HepG2 (cell line): Measurements from ENCODE around the gene CTDNEP1. TPM values are rescaled to one million over a fixed set of nuclear protein-coding genes. Genes with fewer than 3 reads are reported as not detected.
A peak's percentile ranks its signal among the peaks of the same experiment; 100 is the strongest.

Experiments used
- ATAC-seq: fragments of 200-7000 bp; cut with Tn5 transposase; 3 replicates; pipeline ENCODE4 v1.9.1; 2020; ENCODE audit warnings: mild to moderate bottlenecking, moderate library complexity
- BruUV-seq: library from RNA; stranded (reverse); fragments of 400-500 nt; replicated peaks from 2 replicates; lab custom pipeline; 2021; lab: Mats Ljungman, UMichigan
- CTCF ChIA-PET: fragments of 300-600 bp; formaldehyde crosslinking; extraction: SDS; loops from one replicate; lab custom pipeline; 2021; ENCODE audit warnings: low total read pairs, inconsistent platforms, low intra/inter-chr PET ratio; lab: Yijun Ruan, JAX
- POLR2A ChIA-PET: fragments of 350-600 bp; sonication (Branson Sonifier 250); formaldehyde crosslinking; loops from one replicate; lab custom pipeline; 2020; ENCODE audit warnings: antibody characterized with exemption, inconsistent platforms; lab: Yijun Ruan, JAX
- DNase-seq: peaks from one replicate; pipeline ENCODE4 v3.0.0-alpha.2; 2015; ENCODE audit warnings: low spot score
- FAIRE-seq: peaks from 3 replicates; lab custom pipeline; 2011; peaks lifted over from hg19 to GRCh38; lab: Jason Lieb, UNC
- H2AFZ ChIP-seq: one replicate; pipeline ENCODE4 v1.6.1; 2011; ENCODE audit warnings: low read length, inconsistent platforms
- H3K27ac ChIP-seq: fragments of 300-600 bp; 3 replicates; pipeline ENCODE4 v1.8.0; 2011; ENCODE audit warnings: mixed run types, mild to moderate bottlenecking, mixed read lengths, low read length, inconsistent platforms; ENCODE audit not compliant: insufficient read depth; ENCODE audit errors: extremely low read length
- H3K27me3 ChIP-seq, 2 experiments: fragments of 200-600 bp in 1 of 2; 2 replicates in 1 of 2; 3 replicates in 1 of 2; pipeline versions ENCODE4 v1.6.0 to v1.8.0; 2011; ENCODE audit warnings: low read length in 2 of 2, mild to moderate bottlenecking in 2 of 2, moderate library complexity in 2 of 2, inconsistent platforms in 1 of 2; ENCODE audit not compliant: insufficient read depth in 2 of 2, control insufficient read depth in 1 of 2
- H3K36me3 ChIP-seq, 2 experiments: fragments of 200-600 bp in 1 of 2; replicated peaks in 1 of 2; 2 replicates in 1 of 2; 3 replicates in 1 of 2; pipeline versions ENCODE4 v1.5.1 to v1.8.0; 2011; ENCODE audit warnings: low read length in 2 of 2, inconsistent platforms in 1 of 2; ENCODE audit not compliant: insufficient read depth in 2 of 2, control insufficient read depth in 1 of 2
- H3K4me1 ChIP-seq: 2 replicates; pipeline ENCODE4 v1.5.1; 2012; ENCODE audit warnings: low read length, inconsistent platforms; ENCODE audit not compliant: insufficient read depth
- H3K4me2 ChIP-seq: 2 replicates; pipeline ENCODE4 v1.6.0; 2011; ENCODE audit warnings: low read depth, low read length, inconsistent platforms
- H3K4me3 ChIP-seq, 3 experiments: fragments of 200-600 bp in 1 of 3; sonication (generic), shearing (Covaris generic) in 1 of 3; replicated peaks in 1 of 3; 2 replicates each; pipeline ENCODE4 v1.5.1; 2011 to 2016; ENCODE audit warnings: low read length in 3 of 3, inconsistent platforms in 2 of 3, low read depth in 2 of 3, mild to moderate bottlenecking in 2 of 3, control low read depth in 1 of 3, mixed read lengths in 1 of 3; ENCODE audit not compliant: insufficient read depth in 1 of 3
- H3K79me2 ChIP-seq: one replicate; pipeline ENCODE4 v1.6.1; 2011; ENCODE audit warnings: low read length, inconsistent platforms; ENCODE audit not compliant: insufficient read depth
- H3K9ac ChIP-seq: 2 replicates; pipeline ENCODE4 v1.6.0; 2011; ENCODE audit warnings: mild to moderate bottlenecking, low read depth, low read length, inconsistent platforms; ENCODE audit not compliant: insufficient read depth
- H3K9me3 ChIP-seq: 2 replicates; pipeline ENCODE4 v1.5.1; 2012; ENCODE audit warnings: mild to moderate bottlenecking, low read length
- H4K20me1 ChIP-seq: 2 replicates; pipeline ENCODE4 v1.6.0; 2011; ENCODE audit warnings: inconsistent platforms, mild to moderate bottlenecking, low read length, moderate library complexity; ENCODE audit not compliant: insufficient read depth
- AGO1 ChIP-seq: fragments of 200-400 bp; formaldehyde crosslinking; IDR thresholded peaks from 2 replicates; pipeline ENCODE4 v1.6.1; 2017; ENCODE audit warnings: mild to moderate bottlenecking, low read depth, low read length, moderate library complexity; ENCODE audit not compliant: poor library complexity, severe bottlenecking
- ATF1 ChIP-seq: IDR thresholded peaks from 2 replicates; pipeline ENCODE4 v1.6.1; 2016; ENCODE audit warnings: mild to moderate bottlenecking, control low read depth
- CAMTA2 ChIP-seq: sonication (generic); formaldehyde crosslinking; IDR thresholded peaks from 2 replicates; pipeline ENCODE4 v1.4.0; 2020; ENCODE audit warnings: mild to moderate bottlenecking, missing genetic modification reagents, borderline replicate concordance
- HNRNPL ChIP-seq: fragments of 200-400 bp; formaldehyde crosslinking; IDR thresholded peaks from 2 replicates; pipeline ENCODE4 v1.6.1; 2017; ENCODE audit warnings: mild to moderate bottlenecking, low read depth, low read length
- MAZ ChIP-seq, 2 experiments: sonication (generic) in 1 of 2; formaldehyde crosslinking in 1 of 2; IDR thresholded peaks; 2 replicates each; pipeline versions ENCODE4 v1.5.0 to v1.6.1; 2012 to 2020; ENCODE audit warnings: low read depth in 2 of 2, mild to moderate bottlenecking in 2 of 2, borderline replicate concordance in 1 of 2, improper control_type of control experiment in 1 of 2, low read length in 1 of 2, missing genetic modification reagents in 1 of 2, moderate library complexity in 1 of 2
- MED1 ChIP-seq: sonication (generic); formaldehyde crosslinking; IDR thresholded peaks from 2 replicates; pipeline ENCODE4 v1.4.0; 2020; ENCODE audit warnings: missing genetic modification reagents
- MIER3 ChIP-seq: IDR thresholded peaks from 2 replicates; pipeline ENCODE4 v1.6.1; 2016; ENCODE audit warnings: missing compliant biosample characterization, borderline replicate concordance
- POLR2A ChIP-seq, 2 experiments: IDR thresholded peaks; 2 replicates each; pipeline ENCODE4 v1.6.1; 2011; ENCODE audit warnings: low read depth in 2 of 2, low read length in 2 of 2, mild to moderate bottlenecking in 1 of 2, moderate library complexity in 1 of 2; ENCODE audit not compliant: insufficient read depth in 1 of 2
- POLR2G ChIP-seq: fragments of 200-400 bp; formaldehyde crosslinking; IDR thresholded peaks from 2 replicates; pipeline ENCODE4 v1.6.1; 2018; ENCODE audit warnings: mild to moderate bottlenecking, low read depth, low read length, moderate library complexity
- SCMH1 ChIP-seq: sonication (generic); formaldehyde crosslinking; IDR thresholded peaks from 2 replicates; pipeline ENCODE4 v1.9.0; 2021; ENCODE audit warnings: missing genetic modification reagents, mild to moderate bottlenecking, borderline replicate concordance
- SNAI1 ChIP-seq: sonication (generic); formaldehyde crosslinking; IDR thresholded peaks from 2 replicates; pipeline ENCODE4 v1.5.0; 2020; ENCODE audit warnings: mild to moderate bottlenecking, missing genetic modification reagents, borderline replicate concordance
- SOX13 ChIP-seq, 3 experiments: fragments of 450-650 bp in 1 of 3; sonication (generic) in 1 of 3; formaldehyde crosslinking in 1 of 3; IDR thresholded peaks in 2 of 3; conservative IDR thresholded peaks in 1 of 3; 2 replicates each; pipeline versions ENCODE4 v1.5.0 to v1.6.1; 2016 to 2020; ENCODE audit warnings: antibody characterized with exemption in 1 of 3, mild to moderate bottlenecking in 1 of 3, missing compliant biosample characterization in 1 of 3, missing genetic modification reagents in 1 of 3, moderate library complexity in 1 of 3
- ZEB1 ChIP-seq: IDR thresholded peaks from 2 replicates; pipeline ENCODE4 v1.6.1; 2012; ENCODE audit warnings: mild to moderate bottlenecking, low read depth, inconsistent platforms; ENCODE audit not compliant: insufficient replicate concordance
- ZFP90 ChIP-seq: sonication (generic); formaldehyde crosslinking; IDR thresholded peaks from 2 replicates; pipeline ENCODE4 v1.8.0; 2022; ENCODE audit warnings: missing genetic modification reagents, mild to moderate bottlenecking, inconsistent platforms, borderline replicate concordance
- ZNF263 ChIP-seq: sonication (generic); formaldehyde crosslinking; IDR thresholded peaks from 2 replicates; pipeline ENCODE4 v1.4.0; 2020; ENCODE audit warnings: missing genetic modification reagents
- ZNF720 ChIP-seq: sonication (generic); formaldehyde crosslinking; IDR thresholded peaks from 2 replicates; pipeline ENCODE4 v1.4.0; 2020; ENCODE audit warnings: missing genetic modification reagents
- WGBS: methylation state at CpG from one replicate; pipeline ENCODE4 v1.1.6; 2017; ENCODE audit warnings: low lambda C conversion rate; 5-methylcytosine and 5-hydroxymethylcytosine counted together
- in situ Hi-C: cut with HindIII; loops from 2 replicates; pipeline ENCODE4 v1.10.0; 2017; ENCODE audit warnings: low pct_unique_long_range_greater_than_20kb; ENCODE audit not compliant: extremely low pct_ligation_motif_present
- intact Hi-C: fragments of 100-400 bp; cut with micrococcal nuclease; formaldehyde crosslinking; loops from one replicate; pipeline ENCODE4 v1.10.0; 2022; ENCODE audit not compliant: unreplicated experiment
- polyA plus RNA-seq, 8 experiments: library from polyadenylated mRNA; depleted of rRNA in 3 of 8; stranded (reverse) in 7 of 8; unstranded in 1 of 8; fragments of >200 nt; fragmentation: Illumina TruSeq in 4 of 8; extraction: Trizol in 4 of 8; gene quantifications; 2 replicates each; pipeline versions ENCODE4 v1.2.1 to v1.2.3, GENCODE V29; 2011 to 2016; ENCODE audit warnings: low read depth in 4 of 8, missing spikeins in 1 of 8, mixed read lengths in 1 of 8; ENCODE audit not compliant: insufficient read depth in 1 of 8
- total RNA-seq, 5 experiments: library from RNA; depleted of rRNA; stranded (reverse); fragments of >200 nt; fragmentation: Illumina TruSeq; extraction: Trizol; gene quantifications; 2 replicates each; pipeline ENCODE4 v1.2.3, GENCODE V29; 2016; ENCODE audit warnings: low read depth in 1 of 5
- TF ChIP-seq, protein P1 (sequence below): sonication (generic); formaldehyde crosslinking; IDR thresholded peaks from 2 replicates; pipeline ENCODE4 v1.9.0; 2022; ENCODE audit warnings: low read depth, missing genetic modification reagents
- TF ChIP-seq, protein P2 (sequence below): sonication (generic); formaldehyde crosslinking; IDR thresholded peaks from 2 replicates; pipeline ENCODE4 v1.5.1; 2020; ENCODE audit warnings: missing genetic modification reagents, mild to moderate bottlenecking, borderline replicate concordance

The CTDNEP1 gene
- total and polyA plus RNA-seq, 2 of the 13 experiments (the other 11 are each of a cell fraction or from before 2014, with no cell fraction given): 19.8 to 118 TPM

DNA sequence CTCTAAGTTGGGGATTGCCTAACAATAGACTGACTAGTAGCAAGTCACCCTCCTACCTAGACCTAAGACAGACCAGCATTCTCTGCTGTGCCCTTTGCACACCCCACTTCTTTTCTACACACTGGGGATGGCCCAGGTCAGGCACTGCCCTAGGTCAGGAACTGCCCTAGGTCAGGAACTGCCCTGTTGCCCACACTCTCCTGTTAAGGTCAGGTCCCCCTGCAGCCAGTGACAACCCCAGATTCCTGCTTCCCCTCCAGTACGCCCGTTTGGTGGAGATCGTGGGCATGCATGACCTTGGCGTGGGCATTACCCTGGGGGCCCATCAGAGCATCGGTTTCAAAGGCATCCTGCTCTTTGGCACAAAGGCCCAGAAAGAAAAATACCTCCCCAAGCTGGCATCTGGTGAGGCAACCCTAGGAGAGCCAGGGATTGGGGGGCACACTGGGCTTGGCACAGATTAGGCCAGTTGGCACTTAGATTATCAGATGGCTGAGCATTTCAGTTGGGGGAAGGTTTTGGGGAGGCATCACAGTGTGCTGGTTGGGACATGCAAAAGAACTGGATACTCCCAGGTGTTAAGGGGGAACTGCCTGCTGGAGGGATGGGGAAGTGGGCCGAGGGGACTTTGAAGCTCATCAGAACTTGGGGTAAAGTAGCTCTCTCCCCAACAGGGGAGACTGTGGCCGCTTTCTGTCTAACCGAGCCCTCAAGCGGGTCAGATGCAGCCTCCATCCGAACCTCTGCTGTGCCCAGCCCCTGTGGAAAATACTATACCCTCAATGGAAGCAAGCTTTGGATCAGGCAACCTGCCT lies 30.0 kb downstream of the CTDNEP1 start:
- Histone ChIP-seq H3K79me2 (peaks cover 14% of the 10 kb centered on the region), H4K20me1 (peaks cover 10% of the 10 kb centered on the region; the same call in 1 of the 2 replicates), H3K4me2 (peak overlapping the region; percentile 99), H3K9ac (peak overlapping the region; percentile 90; the same call in 1 of the 2 replicates), H3K4me1 (peaks cover 47% of the 10 kb centered on the region), H3K36me3 (peaks cover 11 to 48% of the 10 kb centered on the region in 2 experiments; a peak in 4 of 5 replicates), H3K27me3 (peaks cover 0 to 4% of the 10 kb centered on the region in 2 experiments; a peak in 2 of 5 replicates), H3K27ac (peak overlapping the region; percentile 96), H3K4me3 (peak overlapping the region in 1 of 3 experiments; percentile 90; a peak in 2 of 6 replicates), H2AFZ (no peak overlapping the region), H3K9me3 (no peaks in the 10 kb centered on the region)
- in situ Hi-C loops (no loop called here), intact Hi-C loops (loop anchor here (1.0 kb wide), 1 partner anchor 59 kb away; no protein-coding TSS in a partner anchor)
- 94% methylated on average over 9 of the region's 10 CpGs for WGBS
- no peak for DNase-seq
- FAIRE-seq: no peak
- POLR2A ChIA-PET: interaction anchor here (0.8 to 6.8 kb wide), 13 partner anchors 14 to 186 kb away, joined by 3 to 140 read pairs (median 10); partner anchors contain the start of genes ASGR1, CTDNEP1, DVL2 and ELP5
- BruUV-seq: no TSS peak
- CTCF ChIA-PET: interaction anchor here (1.3 kb wide), 1 partner anchor 75 kb away, joined by 6 read pairs; no protein-coding TSS in a partner anchor
- no peak for ATAC-seq
- TF ChIP-seq POLR2A (IDR thresholded peaks at IDR 0.05; ENCODE audit: insufficient read depth in 1 of 2, low read depth in 2 of 2, low read length in 2 of 2): peak in 1 of 2 experiments; percentile 53; a peak in 2 of 4 replicates
- no peak for TF ChIP-seq SNAI1 (CRISPR knock-in tag)
- no peak for TF ChIP-seq MIER3
- TF ChIP-seq MAZ (IDR thresholded peaks at IDR 0.05; ENCODE audit: borderline replicate concordance, low read depth, low read length): no peak
- 0 out of 2 replicates have a peak, but pooled peaks have one; percentile 8 for TF ChIP-seq MAZ (CRISPR knock-in tag; IDR thresholded peaks at IDR 0.05; ENCODE audit: low read depth)
- TF ChIP-seq HNRNPL: peak; percentile 57; the same call in 1 of the 2 replicates
- 0 out of 2 replicates have a peak, but pooled peaks have one; percentile 11 for TF ChIP-seq MED1 (CRISPR knock-in tag)
- TF ChIP-seq CAMTA2 (CRISPR knock-in tag): no peak
- TF ChIP-seq, protein P1, sequence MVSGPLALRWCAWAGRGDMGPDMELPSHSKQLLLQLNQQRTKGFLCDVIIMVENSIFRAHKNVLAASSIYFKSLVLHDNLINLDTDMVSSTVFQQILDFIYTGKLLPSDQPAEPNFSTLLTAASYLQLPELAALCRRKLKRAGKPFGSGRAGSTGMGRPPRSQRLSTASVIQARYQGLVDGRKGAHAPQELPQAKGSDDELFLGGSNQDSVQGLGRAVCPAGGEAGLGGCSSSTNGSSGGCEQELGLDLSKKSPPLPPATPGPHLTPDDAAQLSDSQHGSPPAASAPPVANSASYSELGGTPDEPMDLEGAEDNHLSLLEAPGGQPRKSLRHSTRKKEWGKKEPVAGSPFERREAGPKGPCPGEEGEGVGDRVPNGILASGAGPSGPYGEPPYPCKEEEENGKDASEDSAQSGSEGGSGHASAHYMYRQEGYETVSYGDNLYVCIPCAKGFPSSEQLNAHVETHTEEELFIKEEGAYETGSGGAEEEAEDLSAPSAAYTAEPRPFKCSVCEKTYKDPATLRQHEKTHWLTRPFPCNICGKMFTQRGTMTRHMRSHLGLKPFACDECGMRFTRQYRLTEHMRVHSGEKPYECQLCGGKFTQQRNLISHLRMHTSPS (CRISPR knock-in tag): 0 out of 2 replicates have a peak, but pooled peaks have one; percentile 37
- TF ChIP-seq ZEB1: no peak
- TF ChIP-seq ATF1 (CRISPR knock-in tag): no peak
- TF ChIP-seq, protein P2, sequence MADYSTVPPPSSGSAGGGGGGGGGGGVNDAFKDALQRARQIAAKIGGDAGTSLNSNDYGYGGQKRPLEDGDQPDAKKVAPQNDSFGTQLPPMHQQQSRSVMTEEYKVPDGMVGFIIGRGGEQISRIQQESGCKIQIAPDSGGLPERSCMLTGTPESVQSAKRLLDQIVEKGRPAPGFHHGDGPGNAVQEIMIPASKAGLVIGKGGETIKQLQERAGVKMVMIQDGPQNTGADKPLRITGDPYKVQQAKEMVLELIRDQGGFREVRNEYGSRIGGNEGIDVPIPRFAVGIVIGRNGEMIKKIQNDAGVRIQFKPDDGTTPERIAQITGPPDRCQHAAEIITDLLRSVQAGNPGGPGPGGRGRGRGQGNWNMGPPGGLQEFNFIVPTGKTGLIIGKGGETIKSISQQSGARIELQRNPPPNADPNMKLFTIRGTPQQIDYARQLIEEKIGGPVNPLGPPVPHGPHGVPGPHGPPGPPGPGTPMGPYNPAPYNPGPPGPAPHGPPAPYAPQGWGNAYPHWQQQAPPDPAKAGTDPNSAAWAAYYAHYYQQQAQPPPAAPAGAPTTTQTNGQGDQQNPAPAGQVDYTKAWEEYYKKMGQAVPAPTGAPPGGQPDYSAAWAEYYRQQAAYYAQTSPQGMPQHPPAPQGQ (CRISPR knock-in tag): 0 out of 2 replicates have a peak, but pooled peaks have one; percentile 65
- TF ChIP-seq ZNF720: no peak
- peak; percentile 90 for TF ChIP-seq AGO1
- peak; percentile 65 for TF ChIP-seq POLR2G
- peak; percentile 74; the same call in 1 of the 2 replicates for TF ChIP-seq ZFP90 (CRISPR knock-in tag)
- TF ChIP-seq SOX13 (IDR thresholded peaks at IDR 0.05): 0 out of 2 replicates have a peak, but pooled peaks have one; percentile 7
- no peak for TF ChIP-seq SOX13 (CRISPR knock-in tag; conservative IDR thresholded peaks at IDR 0.05 in 1 of 2, IDR thresholded peaks at IDR 0.05 in 1 of 2)
- TF ChIP-seq SCMH1: no peak
- TF ChIP-seq ZNF263: 0 out of 2 replicates have a peak, but pooled peaks have one; percentile 7
